Thoracic aorta (tissue), 2 donors: ENCODE results near the gene SH3PXD2B. TPM values are rescaled to one million over a fixed set of nuclear protein-coding genes. Genes with fewer than 3 reads are reported as not detected.

Experiments
- ATAC-seq: fragments of 150-250 bp; one replicate; pipeline ENCODE4 v1.8.0; 2017; ENCODE audit warnings: low read depth; ENCODE audit not compliant: insufficient number of reproducible peaks, low FRiP score
- DNase-seq: peaks from one replicate; pipeline ENCODE4 v3.0.0-alpha.2; 2020; ENCODE audit warnings: low spot score
- H3K27ac ChIP-seq, 2 donors: fragments of 200-600 bp; sonication (generic); 1 replicate in 1 of 2; 2 replicates in 1 of 2; pipeline ENCODE4 v1.5.1; 2016; ENCODE audit warnings: mild to moderate bottlenecking in 2 of 2, moderate library complexity in 2 of 2
- H3K27me3 ChIP-seq: fragments of 200-600 bp; sonication (generic); replicated peaks from 2 replicates; pipeline ENCODE4 v1.6.0; 2016; ENCODE audit warnings: mild to moderate bottlenecking; ENCODE audit not compliant: insufficient read depth
- H3K36me3 ChIP-seq: fragments of 200-600 bp; sonication (generic); one replicate; pipeline ENCODE4 v1.5.1; 2016
- H3K4me1 ChIP-seq, 2 donors: fragments of 200-600 bp; sonication (generic); 1 replicate in 1 of 2; 2 replicates in 1 of 2; pipeline versions ENCODE4 v1.5.1 to v1.6.0; 2016; ENCODE audit warnings: low read depth in 2 of 2, mild to moderate bottlenecking in 1 of 2; ENCODE audit not compliant: control insufficient read depth in 1 of 2
- H3K4me3 ChIP-seq: fragments of 200-600 bp; sonication (generic); 2 replicates; pipeline ENCODE4 v1.5.1; 2016; ENCODE audit warnings: mild to moderate bottlenecking
- H3K9me3 ChIP-seq: fragments of 200-600 bp; sonication (generic); 2 replicates; pipeline ENCODE4 v1.5.1; 2016
- CTCF ChIP-seq: fragments of 200-600 bp; sonication (generic); IDR thresholded peaks from one replicate; pipeline ENCODE4 v1.5.1; 2019; ENCODE audit warnings: antibody characterized with exemption
- total RNA-seq, 2 donors: library from RNA; depleted of rRNA; stranded (reverse); fragments of >200 nt; gene quantifications; one replicate each; pipeline versions ENCODE4 v1.1.0 to v1.2.3, GENCODE V29; 2016

Gene SH3PXD2B
- total RNA-seq, 2 donors from 2014 or later, result 31.4 to 42.0 TPM

GRCh38 chr5:172485511-172486202, 31.3 kb upstream of the SH3PXD2B start:
- H3K9me3 ChIP-seq, result no peaks in the 10 kb centered on the region
- H3K36me3 ChIP-seq, result no peaks in the 10 kb centered on the region
- no peak for TF ChIP-seq CTCF
- H3K27ac ChIP-seq, result no peak overlapping the region
- no peaks in the 10 kb centered on the region for H3K4me1 ChIP-seq
- ATAC-seq (no peak), DNase-seq (no peak)
- no peak overlapping the region for H3K4me3 ChIP-seq
- no peaks in the 10 kb centered on the region for H3K27me3 ChIP-seq

- H3K36me3 ChIP-seq, result no peaks in the 10 kb centered on the region
- no peaks in the 10 kb centered on the region for H3K9me3 ChIP-seq
- TF ChIP-seq CTCF, result no peak
- H3K4me1 ChIP-seq, result no peaks in the 10 kb centered on the region
- DNase-seq (no peak), ATAC-seq (no peak)
- no peak overlapping the region for H3K27ac ChIP-seq
- no peak overlapping the region for H3K4me3 ChIP-seq
- H3K27me3 ChIP-seq, result no peaks in the 10 kb centered on the region
These were observed 30.3 kb upstream of the SH3PXD2B start for GRCh38 chr5:172484664-172485063.

- H3K27ac ChIP-seq, result no peak overlapping the region
These were observed 28.1 kb upstream of the SH3PXD2B start for GRCh38 chr5:172482156-172483020.

GRCh38 chr5:172481011-172481800, 26.9 kb upstream of the SH3PXD2B start:
- Histone ChIP-seq H3K4me1 (no peaks in the 10 kb centered on the region), H3K36me3 (no peaks in the 10 kb centered on the region), H3K4me3 (no peak overlapping the region), H3K9me3 (no peaks in the 10 kb centered on the region), H3K27me3 (no peaks in the 10 kb centered on the region), H3K27ac (no peak overlapping the region)
- TF ChIP-seq CTCF, result no peak
- no peak for DNase-seq
- no peak for ATAC-seq

More at GRCh38 chr5:172482156-172483020, 28.1 kb upstream of the SH3PXD2B start:
- ATAC-seq (no peak), DNase-seq (no peak)
- H3K36me3 ChIP-seq, result no peaks in the 10 kb centered on the region
- no peaks in the 10 kb centered on the region for H3K9me3 ChIP-seq
- no peaks in the 10 kb centered on the region for H3K4me1 ChIP-seq
- TF ChIP-seq CTCF, result no peak
- no peak overlapping the region for H3K4me3 ChIP-seq
- H3K27me3 ChIP-seq, result no peaks in the 10 kb centered on the region

GRCh38 chr5:172479784-172480115, 25.4 kb upstream of the SH3PXD2B start:
- no peaks in the 10 kb centered on the region for H3K36me3 ChIP-seq
- DNase-seq, result no peak
- H3K27ac ChIP-seq, result no peak overlapping the region
- H3K4me1 ChIP-seq, result no peaks in the 10 kb centered on the region
- H3K9me3 ChIP-seq, result no peaks in the 10 kb centered on the region
- no peak overlapping the region for H3K4me3 ChIP-seq
- ATAC-seq, result no peak
- no peak for TF ChIP-seq CTCF
- no peaks in the 10 kb centered on the region for H3K27me3 ChIP-seq
